Peyer's patch (tissue), 4 donors: ENCODE measurements around the gene SUCNR1.

Source experiments
- CTCF ChIP-seq, 6 experiments: fragments of 450-650 bp in 4 of 6; fragments of 200-600 bp in 2 of 6; sonication (generic) in 1 of 6; IDR thresholded peaks; one replicate each; pipeline ENCODE4 v1.5.1; 2017 to 2019; ENCODE audit warnings: antibody characterized with exemption in 6 of 6, mild to moderate bottlenecking in 3 of 6, moderate library complexity in 1 of 6
- POLR2A ChIP-seq, 2 donors: fragments of 450-650 bp; IDR thresholded peaks; one replicate each; pipeline ENCODE4 v1.5.1; 2017; ENCODE audit warnings: antibody characterized with exemption in 2 of 2, mild to moderate bottlenecking in 2 of 2, moderate library complexity in 2 of 2

GRCh38 chr3:151863611-151864010 is 9.8 kb upstream of the SUCNR1 start:
- TF ChIP-seq POLR2A (IDR thresholded peaks at IDR 0.05), result no peak
- TF ChIP-seq CTCF (IDR thresholded peaks at IDR 0.05), result no peak
